ENCODE results near the gene CORO6. TPM values are rescaled to one million over a fixed set of nuclear protein-coding genes. Genes with fewer than 3 reads are reported as not detected.

CORO6 gene
- total and polyA plus RNA-seq, 2 donors (not counting 1 experiment from before 2014, with no cell fraction given): 1.4 to 4.0 TPM

DNA sequence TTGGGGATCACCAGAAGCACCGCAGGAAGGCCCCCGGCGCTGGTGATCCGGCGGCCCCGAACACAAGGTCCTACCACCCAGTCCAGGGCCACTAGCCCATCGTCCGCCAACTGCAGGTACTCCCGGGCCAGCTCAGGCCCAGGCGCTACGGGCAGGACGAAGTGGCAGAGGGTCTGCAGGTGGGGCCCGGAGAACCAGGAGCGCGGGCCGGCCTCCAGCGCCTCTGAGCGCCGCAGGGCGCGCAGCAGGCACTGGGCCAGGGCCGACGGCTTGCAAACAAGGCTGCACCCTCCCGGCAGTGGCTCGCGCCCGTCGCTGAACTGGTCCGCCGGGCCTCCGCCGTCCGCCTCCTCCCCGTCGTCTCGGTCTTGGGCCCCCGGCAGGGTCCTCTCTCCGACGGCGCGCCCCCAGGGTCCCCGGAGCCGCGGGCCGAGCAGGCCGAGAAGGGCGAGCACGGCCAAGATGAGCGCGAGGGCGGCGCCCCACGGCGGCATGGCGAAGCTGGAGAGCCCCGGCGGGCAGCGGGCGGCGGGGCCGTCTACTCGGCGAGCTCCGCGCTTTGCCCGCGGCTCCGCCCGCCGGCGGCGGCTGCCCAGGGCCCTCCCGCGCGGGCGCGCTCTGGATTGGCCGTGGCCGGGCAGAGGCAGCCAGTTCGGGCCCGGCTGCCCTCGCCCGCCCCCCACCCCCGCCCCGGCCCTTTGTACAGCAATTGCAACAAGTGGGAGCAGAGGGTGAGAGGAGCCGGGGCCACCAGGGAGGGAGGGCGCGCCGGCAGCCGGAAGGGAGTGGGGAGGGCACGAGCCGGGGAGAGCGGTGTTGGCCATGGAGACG, 56.0 kb downstream of the CORO6 start, which contains the start of gene ABHD15:
Gene ABHD15 (minus strand): TSS at position 565 of the 831 bp plus-strand sequence. CDS start 71 bp downstream, at position 494.
- H3K4me2 ChIP-seq (replicated peaks; ENCODE audit: low read depth, low read length, poor library complexity, severe bottlenecking): peak within 1 kb of the TSS; percentile 100
- Mint-ChIP-seq H3K27me3 (no peaks in the 10 kb centered on the region), H3K27ac (peak within 1 kb of the TSS; percentile 98), H3K9me3 (ENCODE audit: insufficient read depth) (no peaks in the 10 kb centered on the region), H3K4me3 (peak within 1 kb of the TSS; percentile 99), H3K4me1 (peaks cover 50% of the 10 kb centered on the region)
- ATAC-seq (ENCODE audit: low read depth) (peak; percentile 26), DNase-seq (peak; percentile 85)
- no peaks in the 10 kb centered on the region for H3K9me3 ChIP-seq (ENCODE audit: control extremely low read depth in 1 of 3, control insufficient read depth in 2 of 3, insufficient read depth in 1 of 3, low read length in 2 of 3)
- ChIA-PET POLR2A (interaction anchor here (0.5 to 2.9 kb wide), 8 partner anchors 10 to 560 kb away, joined by 3 to 12 read pairs (median 3); partner anchors contain the start of genes ANKRD13B and CORO6), CTCF (interaction anchor here (1.0 to 24.3 kb wide), 11 partner anchors 9 to 197 kb away, joined by 4 to 336 read pairs (median 6); partner anchors contain the start of gene ANKRD13B)
- intact Hi-C loops (cut with micrococcal nuclease): loop anchor here (5.0 to 10.0 kb wide), 7 partner anchors 156 to 922 kb away; partner anchors contain the start of genes BLTP2, NUFIP2, PHF12 and SSH2
- H3K27ac ChIP-seq (ENCODE audit: low read length in 2 of 2): peak within 1 kb of the TSS; percentile 71 to 76
- no peaks in the 10 kb centered on the region for H3K27me3 ChIP-seq (replicated peaks in 1 of 4; ENCODE audit: control extremely low read depth in 1 of 4, control insufficient read depth in 3 of 4, insufficient read depth in 4 of 4, low read length in 3 of 4)
- no peak for TF ChIP-seq EZH2 (IDR thresholded peaks at IDR 0.05; ENCODE audit: borderline replicate concordance, insufficient read depth, low read depth, low read length, poor library complexity, severe bottlenecking)
- TF ChIP-seq, protein P1, sequence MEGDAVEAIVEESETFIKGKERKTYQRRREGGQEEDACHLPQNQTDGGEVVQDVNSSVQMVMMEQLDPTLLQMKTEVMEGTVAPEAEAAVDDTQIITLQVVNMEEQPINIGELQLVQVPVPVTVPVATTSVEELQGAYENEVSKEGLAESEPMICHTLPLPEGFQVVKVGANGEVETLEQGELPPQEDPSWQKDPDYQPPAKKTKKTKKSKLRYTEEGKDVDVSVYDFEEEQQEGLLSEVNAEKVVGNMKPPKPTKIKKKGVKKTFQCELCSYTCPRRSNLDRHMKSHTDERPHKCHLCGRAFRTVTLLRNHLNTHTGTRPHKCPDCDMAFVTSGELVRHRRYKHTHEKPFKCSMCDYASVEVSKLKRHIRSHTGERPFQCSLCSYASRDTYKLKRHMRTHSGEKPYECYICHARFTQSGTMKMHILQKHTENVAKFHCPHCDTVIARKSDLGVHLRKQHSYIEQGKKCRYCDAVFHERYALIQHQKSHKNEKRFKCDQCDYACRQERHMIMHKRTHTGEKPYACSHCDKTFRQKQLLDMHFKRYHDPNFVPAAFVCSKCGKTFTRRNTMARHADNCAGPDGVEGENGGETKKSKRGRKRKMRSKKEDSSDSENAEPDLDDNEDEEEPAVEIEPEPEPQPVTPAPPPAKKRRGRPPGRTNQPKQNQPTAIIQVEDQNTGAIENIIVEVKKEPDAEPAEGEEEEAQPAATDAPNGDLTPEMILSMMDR (IDR thresholded peaks at IDR 0.05): no peak
- H3K36me3 ChIP-seq (replicated peaks in 1 of 2; ENCODE audit: control extremely low read depth in 1 of 2, control insufficient read depth in 1 of 2, extremely low read depth in 1 of 2, insufficient read depth in 2 of 2, low read length in 1 of 2): peaks cover 0 to 9% of the 10 kb centered on the region in 2 experiments
- H3K4me1 ChIP-seq (ENCODE audit: control insufficient read depth in 2 of 2, insufficient read depth in 2 of 2, low read length in 2 of 2): peaks cover 42 to 53% of the 10 kb centered on the region in 2 donors
- WGBS (ENCODE audit: insufficient coverage): under 1% methylated on average over 94 of the region's 94 CpGs
- peak within 1 kb of the TSS; percentile 82 for H3K9ac ChIP-seq (ENCODE audit: low read length)
- no peaks in the 10 kb centered on the region for H4K20me1 ChIP-seq (ENCODE audit: control insufficient read depth, insufficient read depth, low read length, poor library complexity, severe bottlenecking)
- peaks cover 26% of the 10 kb centered on the region for H3K79me2 ChIP-seq (ENCODE audit: control insufficient read depth, insufficient read depth, low read length)
- peak within 1 kb of the TSS; percentile 70 to 99 (median 80) for H3K4me3 ChIP-seq (ENCODE audit: control extremely low read depth in 1 of 5, extremely low read depth in 1 of 5, insufficient read depth in 1 of 5, low read depth in 2 of 5, low read length in 4 of 5)
- H2AFZ ChIP-seq (ENCODE audit: insufficient read depth, low read depth, low read length, poor library complexity, severe bottlenecking): peak within 1 kb of the TSS; percentile 87
